Activated naive CD4-positive, alpha-beta T cell treated with anti-CD3 and anti-CD28 coated beads for 36 hours (primary cell): ENCODE measurements around the gene PCSK5. TPM values are rescaled to one million over a fixed set of nuclear protein-coding genes. Genes with fewer than 3 reads are reported as not detected.
"Not testable (repeated sequence)": the region's sequence is repeated elsewhere in the genome, so short reads cannot be mapped to it uniquely, and the experiment has no call there.

Experiments used
- CTCF ChIA-PET: fragments of 350-600 bp; sonication (Branson Sonifier 250); formaldehyde crosslinking; loops from one replicate; lab custom pipeline; 2021; ENCODE audit warnings: antibody characterized with exemption; lab: Charles Lee
- DNase-seq: peaks from one replicate; pipeline ENCODE4 v3.0.0-alpha.2; 2020
- H3K27ac Mint-ChIP-seq: one replicate; pipeline ENCODE4 v1.8.0; 2021; ENCODE audit warnings: mild to moderate bottlenecking, mixed read lengths
- H3K27me3 Mint-ChIP-seq: one replicate; pipeline ENCODE4 v1.8.0; 2021; ENCODE audit warnings: low read depth, mixed read lengths
- H3K36me3 Mint-ChIP-seq: one replicate; pipeline ENCODE4 v1.8.0; 2021; ENCODE audit warnings: low read depth, mixed read lengths
- H3K4me1 Mint-ChIP-seq: one replicate; pipeline ENCODE4 v1.8.0; 2021; ENCODE audit warnings: low read depth, mixed read lengths
- H3K4me3 Mint-ChIP-seq: one replicate; pipeline ENCODE4 v1.8.0; 2021; ENCODE audit warnings: mild to moderate bottlenecking, moderate library complexity, mixed read lengths
- H3K9me3 Mint-ChIP-seq: one replicate; pipeline ENCODE4 v1.8.0; 2021; ENCODE audit warnings: mixed read lengths
- intact Hi-C: fragments of 100-400 bp; cut with micrococcal nuclease; formaldehyde crosslinking; loops from one replicate; pipeline ENCODE4 v1.15.1; 2023
- total RNA-seq, 2 experiments: library from RNA; stranded (reverse); gene quantifications; one replicate each; pipeline ENCODE4 v1.2.3, GENCODE V29; 2021

PCSK5 gene
- total RNA-seq, 2 experiments from 2014 or later = 5.7 to 6.0 TPM

DNA sequence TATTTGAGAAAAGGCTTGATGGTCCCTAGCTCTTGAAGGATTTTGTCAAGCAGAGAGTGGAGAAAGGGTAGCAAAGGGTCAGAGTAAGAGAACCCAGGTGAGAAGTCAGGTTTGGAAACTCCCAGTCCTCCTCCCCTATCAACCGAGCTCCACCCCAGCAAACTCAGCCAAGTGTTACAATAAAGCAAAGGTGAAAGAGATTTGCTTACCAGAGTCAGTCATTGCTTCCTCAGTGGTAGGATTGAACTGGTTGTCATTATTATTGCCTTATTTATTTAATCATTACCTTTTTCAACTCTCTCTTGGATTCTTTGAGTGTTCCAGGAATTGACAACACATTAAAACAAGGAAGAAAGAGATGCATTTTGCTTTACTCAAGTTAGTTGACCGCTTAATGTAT, 423.3 kb downstream of the PCSK5 start:
- H3K36me3 Mint-ChIP-seq = no peaks in the 10 kb centered on the region
- intact Hi-C loops = no loop called here
- H3K27me3 Mint-ChIP-seq = peaks cover 3% of the 10 kb centered on the region

DNA sequence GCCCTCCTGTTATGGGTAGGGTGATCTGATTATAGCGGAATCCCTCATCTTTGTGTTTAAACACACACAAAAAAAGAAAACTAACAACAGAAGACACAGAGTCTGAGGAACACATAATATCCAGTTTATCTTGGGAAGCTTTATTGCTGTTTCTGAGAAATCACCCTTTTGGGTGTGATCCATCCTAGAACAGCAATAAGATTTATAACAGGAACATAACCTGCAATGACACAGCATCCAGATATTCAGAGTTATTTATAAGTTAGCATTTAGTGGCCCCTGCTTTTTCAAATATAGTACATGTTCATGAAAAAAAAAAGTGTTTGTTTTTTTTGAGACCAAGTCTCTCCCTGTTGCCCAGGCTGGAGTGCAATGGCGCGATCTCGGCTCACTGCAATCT, 423.8 kb downstream of the PCSK5 start:
- CTCF ChIA-PET = interaction anchor here (1.0 kb wide), 1 partner anchor 12 kb away, joined by 4 read pairs; no protein-coding TSS in a partner anchor
- Mint-ChIP-seq H3K9me3 (no peaks in the 10 kb centered on the region), H3K27ac (no peak overlapping the region), H3K4me3 (no peak overlapping the region), H3K36me3 (no peaks in the 10 kb centered on the region), H3K4me1 (no peaks in the 10 kb centered on the region), H3K27me3 (peaks cover 3% of the 10 kb centered on the region)
- DNase-seq = no peak
- intact Hi-C loops = no loop called here

More for the DNA sequence above, 423.3 kb downstream of the PCSK5 start:
- no peaks in the 10 kb centered on the region for H3K9me3 Mint-ChIP-seq
- no peak for DNase-seq
- H3K27ac Mint-ChIP-seq = no peak overlapping the region
- H3K4me1 Mint-ChIP-seq = no peaks in the 10 kb centered on the region
- H3K4me3 Mint-ChIP-seq = no peak overlapping the region
- CTCF ChIA-PET = interaction anchor here (1.0 kb wide), 1 partner anchor 11 kb away, joined by 4 read pairs; no protein-coding TSS in a partner anchor

DNA sequence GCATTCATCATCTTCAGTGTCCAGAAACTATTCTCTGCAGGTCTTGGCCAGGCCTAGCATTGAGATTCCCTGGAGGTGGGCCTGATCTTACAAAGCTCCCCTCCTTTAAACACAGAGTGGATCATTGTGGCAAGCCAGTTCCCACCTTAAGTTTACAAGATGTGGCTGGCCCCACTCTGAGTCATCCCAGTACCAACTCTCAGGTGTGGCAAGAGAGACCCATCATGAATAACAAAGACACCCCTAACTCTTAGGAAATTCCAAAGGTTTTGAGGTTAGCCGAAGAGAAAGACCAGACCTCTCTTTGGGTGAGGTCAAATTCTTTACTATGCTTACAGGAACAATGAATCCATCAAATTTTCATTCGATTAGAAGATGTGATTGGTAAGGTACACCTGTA, 425.6 kb downstream of the PCSK5 start:
- Mint-ChIP-seq H3K4me1 (no peaks in the 10 kb centered on the region), H3K27ac (no peak overlapping the region), H3K27me3 (no peaks in the 10 kb centered on the region), H3K9me3 (no peaks in the 10 kb centered on the region), H3K4me3 (no peak overlapping the region), H3K36me3 (no peaks in the 10 kb centered on the region)
- intact Hi-C loops = no loop called here
- no peak for DNase-seq
- CTCF ChIA-PET = interaction anchor here (0.7 kb wide), 1 partner anchor 1580 kb away, joined by 4 read pairs; no protein-coding TSS in a partner anchor

DNA sequence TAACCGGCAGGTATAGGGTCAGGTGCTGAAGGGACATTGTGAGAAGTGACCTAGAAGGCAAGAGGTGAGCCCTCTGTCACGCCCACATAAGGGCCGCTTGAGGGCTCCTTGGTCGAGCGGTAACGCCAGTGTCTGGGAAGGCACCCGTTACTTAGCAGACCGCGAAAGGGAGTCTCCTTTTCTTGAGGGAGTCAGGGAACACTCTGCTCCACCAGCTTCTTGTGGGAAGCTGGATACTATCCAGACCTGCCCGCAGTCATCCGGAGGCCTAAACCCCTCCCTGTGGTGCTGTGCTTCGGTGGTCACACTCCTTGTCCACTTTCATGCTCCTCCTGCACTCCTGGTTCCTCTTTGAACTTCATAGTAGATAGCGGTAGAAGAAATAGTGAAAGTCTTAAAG, 429.0 kb downstream of the PCSK5 start:
- CTCF ChIA-PET = not testable (repeated sequence)

DNA sequence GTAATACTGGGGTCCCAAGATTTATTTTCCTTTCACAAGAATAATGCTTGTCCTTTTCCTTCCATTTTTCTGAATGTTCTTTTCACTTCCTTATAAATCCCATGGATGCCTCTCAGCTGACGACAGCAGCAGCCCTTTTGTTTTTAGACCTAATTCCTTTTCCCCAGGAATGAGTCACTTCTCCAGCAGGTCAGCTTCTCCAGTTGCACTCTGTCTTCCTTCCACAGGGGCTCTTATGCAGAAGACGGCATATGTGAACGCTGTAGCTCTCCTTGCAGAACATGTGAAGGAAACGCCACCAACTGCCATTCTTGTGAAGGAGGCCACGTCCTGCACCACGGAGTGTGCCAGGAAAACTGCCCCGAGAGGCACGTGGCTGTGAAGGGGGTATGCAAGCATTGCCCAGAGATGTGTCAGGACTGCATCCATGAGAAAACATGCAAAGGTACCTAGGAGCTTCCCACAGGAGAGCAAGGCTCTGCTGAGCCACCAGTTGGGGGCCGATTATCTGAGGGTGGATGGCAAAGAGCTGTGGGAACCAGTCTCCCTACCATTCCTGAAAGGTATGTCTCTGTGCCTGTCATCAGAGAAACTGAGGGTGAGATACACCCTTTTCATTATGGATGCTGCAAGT, 430.8 kb downstream of the PCSK5 start:
- H3K9me3 Mint-ChIP-seq = no peaks in the 10 kb centered on the region
- intact Hi-C loops = no loop called here
- CTCF ChIA-PET = interaction anchor here (0.6 kb wide), 1 partner anchor 841 kb away, joined by 3 read pairs; no protein-coding TSS in a partner anchor

More for the DNA sequence above, 429.0 kb downstream of the PCSK5 start:
- DNase-seq, H3K9me3 Mint-ChIP-seq, H3K36me3 Mint-ChIP-seq, H3K27ac Mint-ChIP-seq, H3K27me3 Mint-ChIP-seq, H3K4me1 Mint-ChIP-seq, H3K4me3 Mint-ChIP-seq, intact Hi-C loops: not testable (repeated sequence)

DNA sequence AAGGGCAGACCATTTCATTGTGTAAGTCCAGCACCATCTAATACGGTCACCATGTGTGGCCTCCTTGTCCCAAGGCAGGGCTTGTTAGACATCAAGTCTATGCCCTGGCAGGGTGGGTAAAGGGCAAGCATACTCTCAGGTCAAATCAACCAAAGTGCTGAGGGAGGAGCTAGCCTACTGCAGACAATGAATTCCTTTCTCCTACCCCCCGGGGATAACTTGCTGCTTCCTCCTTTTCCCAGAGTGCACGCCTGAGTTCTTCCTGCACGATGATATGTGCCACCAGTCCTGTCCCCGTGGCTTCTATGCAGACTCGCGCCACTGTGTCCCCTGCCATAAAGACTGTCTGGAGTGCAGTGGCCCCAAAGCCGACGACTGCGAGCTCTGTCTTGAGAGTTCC, 432.3 kb downstream of the PCSK5 start:
- peaks cover 2% of the 10 kb centered on the region for H3K27me3 Mint-ChIP-seq
- no peaks in the 10 kb centered on the region for H3K4me1 Mint-ChIP-seq
- no peaks in the 10 kb centered on the region for H3K9me3 Mint-ChIP-seq
- CTCF ChIA-PET = no interaction called here
- no peak overlapping the region for H3K4me3 Mint-ChIP-seq
- no peaks in the 10 kb centered on the region for H3K36me3 Mint-ChIP-seq
- intact Hi-C loops = no loop called here
- no peak for DNase-seq
- H3K27ac Mint-ChIP-seq = no peak overlapping the region

More for the DNA sequence above, 430.8 kb downstream of the PCSK5 start:
- H3K36me3 Mint-ChIP-seq = no peaks in the 10 kb centered on the region
- no peak overlapping the region for H3K27ac Mint-ChIP-seq
- no peaks in the 10 kb centered on the region for H3K4me1 Mint-ChIP-seq
- H3K27me3 Mint-ChIP-seq = peaks cover 2% of the 10 kb centered on the region
- H3K4me3 Mint-ChIP-seq = no peak overlapping the region
- DNase-seq = no peak

DNA sequence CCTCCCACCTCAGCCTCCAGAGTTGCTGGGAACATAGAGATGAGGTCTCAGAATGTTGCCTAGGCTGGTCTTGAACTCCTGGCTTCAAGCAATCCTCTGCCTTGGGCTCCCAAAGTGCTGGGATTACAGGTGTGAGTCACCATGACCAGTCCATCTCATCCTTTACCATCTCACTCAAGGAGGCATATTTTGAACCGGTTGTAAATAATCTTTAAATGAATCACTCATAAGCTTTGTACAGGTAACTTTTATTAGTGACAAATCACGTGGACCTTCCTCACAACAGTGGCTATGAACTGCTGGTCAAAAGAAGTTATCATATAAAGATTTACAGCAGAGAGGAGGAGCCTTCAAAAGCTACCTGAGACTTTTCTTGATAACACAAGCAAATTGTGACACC, 433.0 kb downstream of the PCSK5 start:
- H3K4me3 Mint-ChIP-seq = no peak overlapping the region
- no peaks in the 10 kb centered on the region for H3K4me1 Mint-ChIP-seq
- intact Hi-C loops = no loop called here
- DNase-seq = no peak
- CTCF ChIA-PET = no interaction called here
- no peaks in the 10 kb centered on the region for H3K9me3 Mint-ChIP-seq
- H3K27me3 Mint-ChIP-seq = peaks cover 4% of the 10 kb centered on the region
- no peak overlapping the region for H3K27ac Mint-ChIP-seq
- H3K36me3 Mint-ChIP-seq = no peaks in the 10 kb centered on the region

DNA sequence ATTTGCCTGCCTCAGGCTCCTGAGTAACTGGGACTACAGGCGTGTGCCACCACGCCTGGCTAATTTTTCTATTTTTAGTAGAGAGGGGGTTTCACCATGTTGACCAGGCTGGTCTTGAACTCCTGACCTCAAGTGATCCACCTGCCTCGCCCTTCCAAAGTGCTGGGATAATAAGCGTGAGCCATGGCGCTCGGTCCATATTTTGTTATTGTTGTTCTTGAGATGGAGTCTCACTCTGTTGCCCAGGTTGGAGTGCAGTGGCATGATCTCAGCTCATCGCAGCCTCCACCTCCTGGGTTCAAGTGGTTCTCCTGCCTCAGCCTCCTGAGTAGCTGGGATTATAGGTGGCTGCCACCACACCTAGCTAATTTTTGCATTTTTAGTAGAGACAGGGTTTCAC, 433.6 kb downstream of the PCSK5 start:
- intact Hi-C loops, H3K36me3 Mint-ChIP-seq, H3K27ac Mint-ChIP-seq, H3K4me1 Mint-ChIP-seq, H3K4me3 Mint-ChIP-seq, H3K27me3 Mint-ChIP-seq, DNase-seq, H3K9me3 Mint-ChIP-seq, CTCF ChIA-PET: not testable (repeated sequence)

DNA sequence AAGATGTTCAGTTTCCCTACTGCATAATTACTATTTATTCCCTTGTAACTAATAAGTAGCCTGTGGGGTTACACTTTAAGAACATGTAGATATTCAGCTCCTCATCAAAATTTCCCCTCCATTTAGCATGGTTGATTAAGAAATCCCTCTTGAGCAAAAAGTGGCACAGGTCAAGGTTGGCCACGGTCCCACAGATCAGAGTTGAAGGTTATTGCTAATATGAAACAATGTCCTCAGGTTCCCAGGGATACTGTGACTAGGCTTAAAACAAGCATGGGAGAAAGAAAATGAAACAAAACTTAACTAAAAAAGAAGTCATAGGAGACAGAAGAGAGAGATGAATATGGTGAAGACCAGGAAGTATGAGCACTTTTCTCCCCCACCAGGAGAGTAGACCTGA, 439.6 kb downstream of the PCSK5 start:
- intact Hi-C loops = no loop called here
- Mint-ChIP-seq H3K4me1 (no peaks in the 10 kb centered on the region), H3K36me3 (no peaks in the 10 kb centered on the region), H3K27ac (no peak overlapping the region), H3K27me3 (peaks cover 13% of the 10 kb centered on the region), H3K4me3 (no peak overlapping the region), H3K9me3 (no peaks in the 10 kb centered on the region)
- CTCF ChIA-PET = no interaction called here
- DNase-seq = no peak

DNA sequence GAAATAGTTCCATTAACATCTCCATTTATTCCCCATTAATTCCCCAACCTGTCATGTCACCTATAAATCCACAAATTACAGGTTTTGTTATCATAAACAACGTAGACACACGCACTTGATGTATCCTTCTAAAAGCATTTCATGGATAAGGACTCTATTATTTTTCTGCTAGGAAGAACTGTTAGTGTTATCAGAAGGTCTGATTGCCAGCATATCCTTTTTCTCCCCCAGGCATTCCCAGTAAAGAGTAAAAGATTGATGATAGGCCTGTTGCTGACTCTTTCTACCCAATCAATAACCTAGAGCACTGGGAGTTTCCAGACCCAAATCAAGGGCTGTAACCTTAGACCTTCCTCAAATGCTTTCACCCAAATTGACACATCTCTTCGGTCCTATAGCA, 442.9 kb downstream of the PCSK5 start:
- Mint-ChIP-seq H3K4me1 (no peaks in the 10 kb centered on the region), H3K27ac (no peak overlapping the region), H3K4me3 (no peak overlapping the region), H3K27me3 (peaks cover 12% of the 10 kb centered on the region), H3K9me3 (no peaks in the 10 kb centered on the region), H3K36me3 (no peaks in the 10 kb centered on the region)
- DNase-seq = no peak
- CTCF ChIA-PET = no interaction called here
- intact Hi-C loops = no loop called here

DNA sequence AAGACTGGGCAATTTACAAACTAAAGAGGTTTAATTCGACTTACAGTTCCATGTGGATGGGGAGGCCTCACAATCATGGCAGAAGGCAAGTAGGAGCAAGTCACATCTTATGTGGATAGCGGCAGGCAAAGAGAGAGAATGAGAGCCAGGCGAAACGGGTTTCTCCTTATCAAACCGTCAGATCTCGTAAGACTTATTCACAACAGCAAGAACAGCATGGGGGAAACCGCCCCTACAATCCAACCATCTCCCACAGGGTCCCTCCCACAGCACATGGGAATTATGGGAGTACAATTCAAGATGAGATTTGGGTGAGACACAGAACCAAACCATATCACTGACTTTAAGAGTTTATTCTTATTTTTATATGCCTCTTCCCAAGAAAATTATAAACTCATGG, 443.5 kb downstream of the PCSK5 start:
- Mint-ChIP-seq H3K9me3 (no peaks in the 10 kb centered on the region), H3K27ac (no peak overlapping the region), H3K27me3 (peaks cover 9% of the 10 kb centered on the region), H3K36me3 (no peaks in the 10 kb centered on the region), H3K4me3 (no peak overlapping the region), H3K4me1 (no peaks in the 10 kb centered on the region)
- CTCF ChIA-PET = no interaction called here
- intact Hi-C loops = no loop called here
- DNase-seq = no peak

DNA sequence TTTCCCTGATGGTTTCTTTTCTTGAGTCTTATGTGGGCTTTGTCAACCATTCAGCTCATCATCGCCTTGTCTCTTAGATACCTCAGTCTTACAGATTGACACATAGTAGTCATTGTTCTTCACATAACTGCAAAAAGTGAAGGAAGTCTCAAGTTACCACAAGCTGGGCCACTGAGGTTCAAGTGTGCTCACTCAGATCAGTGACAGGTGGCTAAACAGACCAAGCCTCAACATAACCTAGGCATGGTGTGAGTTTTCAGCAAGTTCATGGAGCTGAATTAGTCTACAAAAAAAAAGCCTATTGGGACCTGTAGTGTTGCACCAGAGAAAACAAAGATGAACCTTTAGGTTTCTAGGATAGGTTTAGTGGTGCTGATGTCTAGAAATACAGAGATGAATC, 445.6 kb downstream of the PCSK5 start:
- no peaks in the 10 kb centered on the region for H3K9me3 Mint-ChIP-seq
- H3K4me3 Mint-ChIP-seq = no peak overlapping the region
- no peaks in the 10 kb centered on the region for H3K36me3 Mint-ChIP-seq

DNA sequence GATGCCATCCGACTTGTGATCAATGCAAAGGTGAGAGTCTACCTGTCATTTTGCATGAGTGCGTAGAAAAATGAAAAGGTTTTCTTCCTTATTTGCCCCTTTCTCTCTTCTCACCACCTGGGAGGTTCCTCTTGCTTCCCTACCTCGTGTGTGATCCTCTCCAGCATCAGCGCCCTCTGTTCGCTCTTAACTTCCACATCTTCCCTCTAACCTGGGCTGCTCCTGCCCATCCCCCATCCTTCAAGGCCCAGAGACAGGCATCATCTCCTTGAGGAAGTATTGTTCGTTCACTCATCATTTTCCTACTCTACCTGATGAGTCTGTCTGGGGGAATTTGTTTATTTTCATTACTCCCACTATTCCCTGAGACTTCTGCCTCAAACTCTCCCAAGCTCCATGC, 447.9 kb downstream of the PCSK5 start:
- Mint-ChIP-seq H3K9me3 (peaks cover under 1% of the 10 kb centered on the region), H3K27ac (no peak overlapping the region), H3K4me1 (no peaks in the 10 kb centered on the region), H3K36me3 (no peaks in the 10 kb centered on the region), H3K27me3 (peaks cover 9% of the 10 kb centered on the region), H3K4me3 (no peak overlapping the region)
- CTCF ChIA-PET = no interaction called here
- DNase-seq = no peak
- intact Hi-C loops = no loop called here

More for the DNA sequence above, 445.6 kb downstream of the PCSK5 start:
- Mint-ChIP-seq H3K4me1 (no peaks in the 10 kb centered on the region), H3K27me3 (peaks cover 10% of the 10 kb centered on the region), H3K27ac (no peak overlapping the region)
- intact Hi-C loops = no loop called here
- DNase-seq = no peak
- CTCF ChIA-PET = interaction anchor here (1.2 kb wide), 1 partner anchor 38 kb away, joined by 3 read pairs; no protein-coding TSS in a partner anchor
